DND-41 (cell line): ENCODE results near the gene PRKCE.

Source experiments
- CTCF ChIP-seq: IDR thresholded peaks from 2 replicates; pipeline ENCODE4 v1.5.1; 2012; ENCODE audit warnings: borderline replicate concordance, low read length, moderate library complexity, mild to moderate bottlenecking; ENCODE audit not compliant: poor library complexity, severe bottlenecking; ENCODE audit errors: extremely low read depth
- EZH2 ChIP-seq: IDR thresholded peaks from 3 replicates; pipeline ENCODE4 v1.6.1; 2012; ENCODE audit warnings: borderline replicate concordance, low read depth, mild to moderate bottlenecking, moderate library complexity, low read length, inconsistent platforms; ENCODE audit not compliant: severe bottlenecking

GRCh38 chr2:45869165-45869501 is 217.7 kb downstream of the PRKCE start:
- no peak for TF ChIP-seq EZH2
- no peak for TF ChIP-seq CTCF
